Hepatocyte (in vitro differentiated cells): ENCODE results near the gene TUBA1A. TPM values are rescaled to one million over a fixed set of nuclear protein-coding genes. Genes with fewer than 3 reads are reported as not detected.
A peak's percentile ranks its signal among the peaks of the same experiment; 100 is the strongest.

Experiments
- DNase-seq: peaks from one replicate; pipeline ENCODE4 v3.0.0-alpha.2; 2016; ENCODE audit warnings: low spot score
- H2AFZ ChIP-seq: fragments of 200-600 bp; sonication (generic); 2 replicates; pipeline ENCODE4 v1.6.0; 2016; ENCODE audit warnings: antibody characterized with exemption, mild to moderate bottlenecking
- H3K27ac ChIP-seq: fragments of 200-600 bp; sonication (generic); 2 replicates; pipeline ENCODE4 v1.5.1; 2016; ENCODE audit warnings: mild to moderate bottlenecking
- H3K27me3 ChIP-seq: fragments of 200-600 bp; sonication (generic); 2 replicates; pipeline ENCODE4 v1.6.1; 2016
- H3K36me3 ChIP-seq: fragments of 200-600 bp; sonication (generic); replicated peaks from 2 replicates; pipeline ENCODE4 v1.5.1; 2016; ENCODE audit warnings: low read depth; ENCODE audit not compliant: insufficient read depth
- H3K4me1 ChIP-seq: fragments of 200-600 bp; sonication (generic); 2 replicates; pipeline ENCODE4 v1.5.1; 2016; ENCODE audit warnings: mild to moderate bottlenecking, moderate library complexity; ENCODE audit not compliant: insufficient read depth
- H3K4me2 ChIP-seq: fragments of 200-600 bp; sonication (generic); 2 replicates; pipeline ENCODE4 v1.6.0; 2016
- H3K4me3 ChIP-seq: fragments of 200-600 bp; sonication (generic); 2 replicates; pipeline ENCODE4 v1.5.1; 2016; ENCODE audit warnings: mild to moderate bottlenecking
- H3K79me2 ChIP-seq: fragments of 200-600 bp; sonication (generic); 2 replicates; pipeline ENCODE4 v1.6.0; 2017; ENCODE audit warnings: mild to moderate bottlenecking
- H3K9me2 ChIP-seq: fragments of 200-600 bp; sonication (generic); replicated peaks from 2 replicates; pipeline ENCODE4 v1.6.0; 2017; ENCODE audit warnings: mild to moderate bottlenecking; ENCODE audit not compliant: insufficient read depth
- H3K9me3 ChIP-seq: fragments of 200-600 bp; sonication (generic); 2 replicates; pipeline ENCODE4 v1.5.1; 2016; ENCODE audit warnings: low read depth, mild to moderate bottlenecking
- H4K20me1 ChIP-seq: fragments of 200-600 bp; sonication (generic); 2 replicates; pipeline ENCODE4 v1.6.0; 2016; ENCODE audit warnings: mild to moderate bottlenecking; ENCODE audit not compliant: insufficient read depth, poor library complexity, severe bottlenecking
- CTCF ChIP-seq: fragments of 200-600 bp; sonication (generic); IDR thresholded peaks from 2 replicates; pipeline ENCODE4 v1.5.1; 2016; ENCODE audit warnings: antibody characterized with exemption, mild to moderate bottlenecking; ENCODE audit not compliant: poor library complexity
- EZH2 ChIP-seq: fragments of 200-600 bp; sonication (generic); IDR thresholded peaks from 2 replicates; pipeline ENCODE4 v1.6.1; 2016; ENCODE audit warnings: antibody characterized with exemption, mild to moderate bottlenecking, borderline replicate concordance
- EZH2phosphoT487 ChIP-seq: fragments of 200-600 bp; sonication (generic); IDR thresholded peaks from one replicate; pipeline ENCODE4 v1.6.1; 2018; ENCODE audit warnings: antibody characterized with exemption, mild to moderate bottlenecking, low read depth, moderate library complexity; ENCODE audit not compliant: unreplicated experiment, severe bottlenecking
- WGBS: methylation state at CpG from one replicate; pipeline ENCODE4 v1.1.6; 2016; ENCODE audit warnings: low lambda C conversion rate; ENCODE audit errors: missing lambda C conversion rate; 5-methylcytosine and 5-hydroxymethylcytosine counted together
- polyA plus RNA-seq: library from polyadenylated mRNA; unstranded; fragments of >200 nt; fragmentation: Nextera tagmentation; extraction: Ambion mirVana; gene quantifications from 2 replicates; pipeline ENCODE4 v1.2.1, GENCODE V29; 2016
- total RNA-seq: library from RNA; depleted of rRNA; stranded (reverse); fragments of >200 nt; gene quantifications from 2 replicates; pipeline ENCODE4 v1.2.3, GENCODE V29; 2014

TUBA1A gene
- total RNA-seq (358 and 379 TPM in 2 replicates), polyA plus RNA-seq (333 and 338 TPM in 2 replicates)

- DNase-seq: peak; percentile 95
- Histone ChIP-seq H3K9me3 (no peaks in the 10 kb centered on the region), H2AFZ (peak within 1 kb of the TSS; percentile 71), H3K79me2 (peaks cover 22% of the 10 kb centered on the region), H4K20me1 (peaks cover 13% of the 10 kb centered on the region), H3K36me3 (no peaks in the 10 kb centered on the region), H3K9me2 (no peaks in the 10 kb centered on the region), H3K27ac (peak within 1 kb of the TSS; percentile 98), H3K4me1 (no peaks in the 10 kb centered on the region), H3K4me2 (peak within 1 kb of the TSS; percentile 75), H3K27me3 (no peaks in the 10 kb centered on the region), H3K4me3 (peak within 1 kb of the TSS; percentile 75)
- WGBS: under 1% methylated on average over 26 of the region's 26 CpGs
- TF ChIP-seq EZH2 (no peak), CTCF (no peak), EZH2phosphoT487 (no peak)
Measured at GRCh38 chr12:49188916-49189367, at the start of gene TUBA1A. Gene TUBA1A (minus strand): TSS chr12:49189080. CDS start chr12:49188979, 101 bp downstream.

GRCh38 chr12:49236423-49236822 is 47.5 kb upstream of the TUBA1A start:
- Histone ChIP-seq H2AFZ (no peak overlapping the region), H3K4me1 (peaks cover 15% of the 10 kb centered on the region), H3K36me3 (no peaks in the 10 kb centered on the region), H3K27me3 (no peaks in the 10 kb centered on the region), H3K9me3 (no peaks in the 10 kb centered on the region), H3K27ac (no peak overlapping the region), H3K4me3 (no peak overlapping the region), H4K20me1 (no peaks in the 10 kb centered on the region), H3K9me2 (no peaks in the 10 kb centered on the region), H3K79me2 (no peaks in the 10 kb centered on the region), H3K4me2 (no peak overlapping the region)
- no peak for TF ChIP-seq EZH2
- no peak for TF ChIP-seq CTCF
- TF ChIP-seq EZH2phosphoT487: no peak
- 93% methylated on average over 1 of the region's 1 CpG for WGBS
- no peak for DNase-seq

DNA sequence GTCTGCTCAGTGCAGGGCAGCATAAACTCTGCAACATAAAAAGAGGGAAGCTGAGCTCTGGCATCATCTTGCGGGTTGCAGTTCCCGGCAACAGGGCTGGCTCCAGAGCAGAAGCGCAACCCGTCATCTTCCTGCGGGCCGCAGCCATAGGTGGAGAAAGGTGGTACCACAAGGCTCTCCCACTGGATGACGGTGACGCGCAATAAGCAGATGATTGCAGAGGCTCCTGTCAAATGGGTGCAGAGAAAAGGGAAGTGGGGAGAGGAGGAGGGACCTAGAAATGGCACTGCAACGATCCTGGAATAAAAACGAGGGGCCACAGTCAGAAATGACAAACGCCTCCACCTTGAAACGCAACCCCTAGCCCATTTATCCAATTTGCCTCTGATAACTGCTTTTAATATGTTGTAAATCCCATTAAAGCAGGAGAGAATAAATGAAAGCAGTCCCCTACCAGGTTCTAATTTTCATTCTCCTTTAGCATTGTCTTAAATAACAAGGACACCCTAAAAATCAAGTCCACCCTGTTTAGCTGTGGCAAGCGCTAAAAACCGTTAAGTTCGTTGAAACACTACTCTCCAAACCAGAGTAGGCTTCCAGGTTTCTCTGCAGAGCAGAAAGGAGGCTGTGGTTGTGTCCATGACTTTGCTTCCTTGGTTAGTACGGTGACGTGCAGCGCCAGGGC is 45.1 kb upstream of the TUBA1A start:
- peak overlapping the region; percentile 67 for H2AFZ ChIP-seq
- H3K79me2 ChIP-seq: no peaks in the 10 kb centered on the region
- no peaks in the 10 kb centered on the region for H3K36me3 ChIP-seq
- no peak for DNase-seq
- TF ChIP-seq EZH2 (no peak), EZH2phosphoT487 (no peak), CTCF (no peak)
- peak overlapping the region; percentile 78 for H3K4me2 ChIP-seq
- no peaks in the 10 kb centered on the region for H4K20me1 ChIP-seq
- 76% methylated on average over 19 of the region's 19 CpGs for WGBS
- no peaks in the 10 kb centered on the region for H3K27me3 ChIP-seq
- H3K4me1 ChIP-seq: peaks cover 15% of the 10 kb centered on the region
- peak overlapping the region; percentile 84 for H3K27ac ChIP-seq
- H3K9me2 ChIP-seq: no peaks in the 10 kb centered on the region
- H3K9me3 ChIP-seq: no peaks in the 10 kb centered on the region
- H3K4me3 ChIP-seq: no peak overlapping the region
